HCT116 (cell line): ENCODE measurements around the gene GAGE2A.

Experiments used
- ATF3 ChIP-seq: IDR thresholded peaks from 2 replicates; pipeline ENCODE4 v1.6.1; 2012
- CTCF ChIP-seq, 3 experiments: fragments of 200-600 bp in 1 of 3; sonication (generic) in 1 of 3; IDR thresholded peaks in 2 of 3; conservative IDR thresholded peaks in 1 of 3; 2 replicates each; pipeline ENCODE4 v1.5.1; 2012 to 2017; ENCODE audit warnings: low read depth in 2 of 3, low read length in 2 of 3, antibody characterized with exemption in 1 of 3, borderline replicate concordance in 1 of 3, control low read depth in 1 of 3, mild to moderate bottlenecking in 1 of 3, mixed read lengths in 1 of 3, mixed run types in 1 of 3, moderate library complexity in 1 of 3; ENCODE audit not compliant: insufficient read depth in 1 of 3
- EZH2 ChIP-seq: fragments of 200-600 bp; sonication (generic); IDR thresholded peaks from 2 replicates; pipeline ENCODE4 v1.6.1; 2017; ENCODE audit warnings: antibody characterized with exemption, mixed run types
- EZH2phosphoT487 ChIP-seq: fragments of 200-600 bp; IDR thresholded peaks from 2 replicates; pipeline ENCODE4 v1.6.1; 2018; ENCODE audit warnings: antibody characterized with exemption, borderline replicate concordance
- JUND ChIP-seq: IDR thresholded peaks from 2 replicates; pipeline ENCODE4 v1.6.1; 2012
- POLR2A ChIP-seq: IDR thresholded peaks from 2 replicates; pipeline ENCODE4 v1.7.0; 2011; ENCODE audit warnings: borderline replicate concordance; ENCODE audit not compliant: insufficient read depth, insufficient read length; ENCODE audit errors: extremely low read depth
- POLR2AphosphoS5 ChIP-seq: IDR thresholded peaks from 2 replicates; pipeline ENCODE4 v1.6.1; 2011; ENCODE audit warnings: mild to moderate bottlenecking, low read depth, low read length, moderate library complexity
- REST ChIP-seq: IDR thresholded peaks from 2 replicates; pipeline ENCODE4 v1.6.1; 2012; ENCODE audit warnings: low read depth
- YY1 ChIP-seq: IDR thresholded peaks from 2 replicates; pipeline ENCODE4 v1.6.1; 2011; ENCODE audit warnings: low read length, low read depth, moderate library complexity, mild to moderate bottlenecking; ENCODE audit not compliant: insufficient replicate concordance; ENCODE audit errors: extremely low read depth
- ZFX ChIP-seq: fragments of 450-650 bp; IDR thresholded peaks from 2 replicates; pipeline ENCODE4 v1.6.1; 2017
- TF ChIP-seq, protein P1 (sequence below): IDR thresholded peaks from 2 replicates; pipeline ENCODE4 v1.6.1; 2012

DNA sequence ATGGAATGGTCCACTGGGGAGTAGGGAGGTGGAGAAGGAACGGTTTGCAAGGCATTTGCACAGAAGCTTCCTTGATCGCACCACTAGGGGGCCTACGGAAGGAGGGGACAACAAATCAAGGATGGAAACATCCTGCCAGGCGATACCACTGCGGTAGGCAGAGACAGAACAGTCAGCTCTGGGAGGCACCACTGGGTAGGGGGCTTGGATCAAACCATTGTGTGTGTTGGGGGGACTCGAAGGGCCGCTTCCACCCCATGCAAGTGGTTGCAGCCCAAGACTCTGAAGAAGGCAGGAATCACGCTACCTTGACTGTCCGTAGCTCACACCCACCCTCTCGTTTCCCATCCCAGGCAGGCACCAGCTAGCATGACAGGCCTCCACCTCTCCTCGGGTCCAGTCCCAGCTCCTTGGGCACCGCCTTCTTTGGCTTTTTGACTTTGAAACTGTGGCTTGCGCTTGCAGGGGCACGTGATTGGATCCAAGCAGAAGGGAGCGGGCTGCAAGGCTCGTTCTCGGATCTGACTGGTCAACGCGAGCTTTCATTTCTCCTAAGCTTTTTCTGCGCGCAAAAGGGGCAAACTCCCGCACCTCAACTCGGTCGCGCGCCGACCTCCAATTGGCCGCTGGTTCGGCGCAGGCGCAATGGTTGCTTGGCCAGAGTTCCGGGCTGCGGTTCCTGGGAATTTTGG, 37.9 kb downstream of the GAGE2A start:
- TF ChIP-seq POLR2AphosphoS5 (no peak), JUND (no peak), CTCF (IDR thresholded peaks at IDR 0.05 in 2 of 3, conservative IDR thresholded peaks at IDR 0.05 in 1 of 3; ENCODE audit: borderline replicate concordance in 1 of 3, insufficient read depth in 1 of 3, low read depth in 2 of 3, low read length in 2 of 3) (peak; percentile 18 to 77 (median 63); a peak in 4 of 6 replicates), ATF3 (no peak), EZH2 (no peak), ZFX (no peak), POLR2A (no peak), YY1 (no peak), EZH2phosphoT487 (no peak), REST (no peak)
- TF ChIP-seq, protein P1, sequence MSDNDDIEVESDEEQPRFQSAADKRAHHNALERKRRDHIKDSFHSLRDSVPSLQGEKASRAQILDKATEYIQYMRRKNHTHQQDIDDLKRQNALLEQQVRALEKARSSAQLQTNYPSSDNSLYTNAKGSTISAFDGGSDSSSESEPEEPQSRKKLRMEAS, result no peak
